Fibroblast of skin of scalp (primary cell): ENCODE measurements around the gene KRT39. TPM values are rescaled to one million over a fixed set of nuclear protein-coding genes. Genes with fewer than 3 reads are reported as not detected.
"Not testable (repeated sequence)": the region's sequence is repeated elsewhere in the genome, so short reads cannot be mapped to it uniquely, and the experiment has no call there.

Experiments used
- DNase-seq: peaks from one replicate; pipeline ENCODE4 v3.0.0-alpha.2; 2013
- polyA plus RNA-seq, 2 experiments: library from polyadenylated mRNA; unstranded; fragments of 120-200 nt; gene quantifications; one replicate each; pipeline ENCODE4 v1.2.1, GENCODE V29; 2013; ENCODE audit not compliant: insufficient read length in 2 of 2

Gene KRT39
- not detected for polyA plus RNA-seq (2013, experiment 1 of 2; ENCODE audit: insufficient read length)
- polyA plus RNA-seq (2013, experiment 2 of 2; ENCODE audit: insufficient read length), result 0.25 TPM

DNA sequence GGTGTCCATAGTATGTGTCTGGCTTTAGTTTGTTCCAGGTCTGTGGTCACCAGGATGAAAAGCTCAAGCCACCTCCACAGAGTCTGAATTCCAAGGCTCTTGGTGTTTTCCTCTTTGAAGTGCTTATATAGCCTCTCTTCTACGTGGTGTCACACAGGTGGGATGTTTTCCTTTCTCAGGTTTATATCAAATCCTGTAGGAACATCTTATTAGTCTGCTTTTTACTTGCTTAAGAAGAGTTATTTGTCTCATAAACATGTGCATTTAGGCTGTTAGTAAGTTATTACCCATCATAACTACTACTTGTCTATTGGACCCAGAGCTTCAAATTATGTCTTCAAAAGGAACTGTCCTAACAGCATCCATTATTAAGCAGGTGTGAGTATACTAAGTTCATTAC, at the start of gene KRT39:
Gene KRT39, minus strand, starts transcription at position 101 of the 400 bp plus-strand sequence. Its CDS starts 92 bp downstream, at position 9.
- no peak for DNase-seq

GRCh38 chr17:41015454-41015853, 48.7 kb upstream of the KRT39 start:
- no peak for DNase-seq

GRCh38 chr17:41013606-41014005, 46.9 kb upstream of the KRT39 start:
- DNase-seq, result peak; percentile 69

DNA sequence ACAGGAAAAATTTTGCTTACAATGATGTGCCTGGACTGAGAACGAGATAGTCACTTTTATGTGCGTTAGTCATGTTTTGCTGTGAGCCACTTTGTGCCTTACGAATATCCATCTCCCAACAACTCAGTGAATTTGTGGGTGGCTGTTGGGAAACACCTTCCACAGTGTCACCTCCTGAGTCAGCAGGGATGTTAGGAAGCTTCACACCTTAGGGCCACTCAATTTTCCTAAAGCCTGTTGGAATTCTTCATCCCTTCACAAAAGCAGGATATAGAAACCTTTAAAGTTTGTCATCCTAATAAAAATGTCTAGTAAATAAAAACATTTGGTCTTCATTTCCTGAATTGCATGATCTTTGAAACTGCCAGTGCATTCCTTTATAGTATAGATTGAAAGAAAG, 46.4 kb upstream of the KRT39 start:
- DNase-seq, result no peak

DNA sequence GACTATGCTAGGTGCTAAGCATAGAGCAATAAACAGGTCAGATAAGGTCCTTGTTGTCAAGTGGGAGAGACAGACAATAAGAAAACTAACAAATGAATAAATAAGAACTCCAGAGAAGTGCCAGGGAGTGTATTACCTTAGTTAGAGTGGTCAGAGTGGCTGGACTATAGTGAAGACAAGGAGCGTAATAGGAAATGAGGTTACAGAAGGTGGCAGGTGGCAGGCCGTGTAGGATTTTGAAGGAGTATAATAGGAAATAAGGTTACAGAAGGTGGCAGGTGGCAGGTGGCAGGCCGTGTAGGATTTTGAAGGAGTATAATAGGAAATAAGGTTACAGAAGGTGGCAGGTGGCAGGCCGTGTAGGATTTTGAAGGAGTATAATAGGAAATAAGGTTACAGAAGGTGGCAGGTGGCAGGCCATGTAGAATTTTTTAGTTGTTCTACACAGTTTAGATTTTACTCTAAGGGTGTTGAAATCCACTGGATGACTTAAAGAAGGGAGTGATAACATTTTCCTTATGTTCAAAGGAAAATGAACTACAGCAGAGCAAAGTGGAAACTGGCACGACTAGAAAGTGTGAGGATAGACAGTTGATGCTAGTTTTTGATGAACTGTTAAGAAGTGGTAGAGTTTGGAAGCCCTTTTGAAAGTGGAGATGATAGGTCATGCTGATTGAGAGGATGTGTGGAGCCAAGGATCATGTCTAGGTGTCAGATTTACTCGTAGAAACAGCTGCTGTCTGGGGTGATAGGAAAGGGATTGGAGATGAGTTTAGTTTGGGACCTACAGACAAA, 45.8 kb upstream of the KRT39 start:
- no peak for DNase-seq

DNA sequence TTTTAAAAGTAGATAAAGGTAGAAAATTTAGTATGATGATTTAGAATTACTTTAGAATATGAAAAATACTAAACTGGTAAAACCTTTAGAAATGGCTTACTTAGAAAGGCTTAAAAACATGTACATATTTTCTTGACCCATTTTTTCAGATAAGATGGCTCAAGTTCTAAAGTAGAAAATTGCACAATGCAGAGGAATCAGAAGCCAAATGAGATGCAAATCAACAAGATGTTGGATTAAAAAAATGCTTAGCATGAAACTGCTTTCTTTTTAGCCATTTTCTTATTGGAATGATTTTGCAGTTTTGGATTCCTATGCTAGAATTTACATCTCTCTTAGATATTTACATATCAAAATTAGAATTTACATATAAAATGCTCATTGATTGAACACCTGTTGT, 43.7 kb upstream of the KRT39 start:
- DNase-seq, result no peak

GRCh38 chr17:41009936-41010335, 43.2 kb upstream of the KRT39 start:
- no peak for DNase-seq

DNA sequence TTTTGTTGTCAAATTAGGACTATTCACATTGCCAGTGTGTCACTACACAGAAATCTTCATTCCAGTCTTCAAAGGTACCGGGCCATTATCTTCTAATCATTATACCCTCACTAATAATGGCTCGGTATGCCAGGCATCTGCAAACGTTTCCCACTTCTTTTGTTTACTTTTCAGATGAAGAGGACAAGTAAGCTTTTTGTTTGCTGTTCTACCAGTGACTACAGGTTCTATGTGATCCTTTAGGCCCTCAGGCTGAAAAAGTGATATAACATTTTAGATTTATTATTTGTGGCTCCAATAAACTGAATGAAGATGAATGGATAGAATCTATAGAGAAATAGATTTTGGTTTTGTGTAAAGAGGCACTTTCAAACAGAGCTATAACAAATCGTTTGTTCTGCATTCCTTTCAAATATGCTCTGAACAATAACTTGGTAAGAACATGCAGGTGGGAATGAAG, 42.6 kb upstream of the KRT39 start:
- no peak for DNase-seq

- DNase-seq, result no peak
Measured at GRCh38 chr17:41008811-41009210, 42.1 kb upstream of the KRT39 start, which contains the start of gene KRTAP3-1. Gene KRTAP3-1, minus strand, starts transcription at chr17:41009128. Its CDS starts 54 bp downstream, at chr17:41009074.

- no peak for DNase-seq
Measured at GRCh38 chr17:41004397-41004796, 37.6 kb upstream of the KRT39 start.

DNA sequence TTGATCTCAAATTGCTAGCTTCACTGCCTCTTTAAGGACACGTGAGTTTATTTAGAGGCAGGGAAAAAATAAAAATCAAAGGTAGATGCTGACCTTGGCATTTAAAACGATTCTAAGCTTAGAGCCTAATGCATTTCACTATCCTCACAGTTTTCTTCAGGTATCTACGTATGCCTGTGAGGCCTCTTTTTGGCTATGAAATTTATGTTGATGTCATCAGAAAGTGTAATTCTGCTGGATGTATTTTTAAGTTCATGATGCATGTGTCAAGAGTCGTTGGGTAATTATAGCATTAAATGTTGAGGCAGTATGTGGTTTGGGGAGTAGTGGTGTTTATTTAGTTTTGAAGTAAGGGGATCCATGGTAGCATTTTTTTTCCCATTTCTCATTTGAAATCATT, 37.2 kb upstream of the KRT39 start:
- DNase-seq, result no peak

- DNase-seq, result peak; percentile 35
Measured at GRCh38 chr17:41002814-41003213, 36.1 kb upstream of the KRT39 start.

DNA sequence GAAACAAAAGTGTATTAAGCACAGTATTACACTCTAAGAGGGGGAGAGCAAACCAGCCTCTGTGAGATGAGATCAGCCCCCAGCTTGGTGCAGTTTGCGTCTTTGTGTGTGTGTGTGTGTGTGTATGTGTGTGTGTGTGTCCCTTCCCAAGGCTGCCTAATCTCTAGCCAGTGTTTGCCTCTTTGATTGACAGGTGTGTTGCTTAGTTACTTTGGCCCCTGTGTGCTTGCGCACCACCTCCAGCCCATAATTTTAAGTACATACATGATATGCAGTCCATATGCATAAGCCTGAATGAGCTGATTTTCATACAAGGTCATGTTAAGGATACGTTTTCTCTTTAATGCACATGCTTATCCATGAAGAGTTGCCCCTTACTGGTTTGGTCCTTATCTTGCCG, 35.0 kb upstream of the KRT39 start:
- DNase-seq, result no peak

DNA sequence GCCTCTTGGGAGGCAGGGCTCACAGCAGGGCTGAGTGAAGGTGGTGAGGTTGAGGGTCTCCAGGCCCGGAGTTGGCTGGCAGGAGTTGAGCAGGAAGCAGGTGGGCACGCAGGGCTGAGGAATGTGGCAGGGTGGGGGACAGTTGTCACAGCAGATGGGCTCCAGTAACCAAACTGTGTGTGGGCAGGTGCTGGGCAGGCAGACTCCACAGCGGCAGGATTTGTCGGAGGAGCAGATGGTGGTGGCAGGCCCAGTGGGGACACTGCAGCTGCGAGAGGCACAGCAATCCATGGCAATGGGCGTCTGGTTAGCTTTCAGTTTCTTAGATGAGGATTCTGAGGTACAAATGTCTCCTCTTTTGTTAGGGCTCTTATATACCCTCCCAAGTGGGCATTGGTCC, 32.8 kb upstream of the KRT39 start, which contains the start of gene KRTAP3-2:
Gene KRTAP3-2, minus strand, starts transcription at position 344 of the 400 bp plus-strand sequence. Its CDS starts 53 bp downstream, at position 291.
- DNase-seq, result not testable (repeated sequence)

DNA sequence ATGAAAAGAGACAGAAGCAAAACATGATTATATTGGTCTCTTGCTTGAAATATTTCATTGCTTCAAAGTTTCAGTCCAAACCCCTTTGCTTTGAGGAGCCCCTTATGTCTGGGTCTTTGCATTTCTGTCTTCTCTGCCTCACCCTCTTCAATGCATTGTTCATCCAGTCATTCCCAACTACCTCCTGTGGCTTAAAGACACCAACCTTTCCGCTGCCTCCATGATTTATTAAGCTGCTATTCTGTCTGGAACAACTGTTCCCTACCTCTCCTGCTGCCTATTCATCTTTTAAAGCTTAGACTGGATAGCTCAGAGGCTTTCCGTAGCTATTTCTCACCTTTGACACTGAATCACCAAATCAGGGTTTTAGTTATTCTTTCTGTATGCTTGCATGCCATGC, 30.6 kb upstream of the KRT39 start:
- DNase-seq, result no peak

GRCh38 chr17:40996829-40997228, 30.1 kb upstream of the KRT39 start:
- no peak for DNase-seq

DNA sequence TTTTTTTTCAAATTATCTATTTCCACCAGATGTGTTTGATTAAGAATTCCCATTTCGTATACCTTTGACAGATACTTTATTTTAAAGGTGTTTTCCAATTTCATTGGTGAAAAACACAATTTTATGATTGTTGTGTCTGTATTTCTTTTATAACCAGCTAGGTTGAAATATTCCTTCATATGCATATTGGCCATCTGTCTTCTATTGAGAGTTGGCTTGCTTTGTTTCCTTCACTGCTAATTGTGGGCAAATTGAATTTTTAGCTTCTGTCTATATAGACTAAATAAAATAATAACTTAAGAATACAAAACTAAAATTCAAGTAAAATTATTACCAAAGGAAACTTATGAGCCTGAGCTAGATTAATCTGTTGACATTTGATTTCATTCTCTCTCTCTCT, 28.4 kb upstream of the KRT39 start:
- DNase-seq, result no peak

DNA sequence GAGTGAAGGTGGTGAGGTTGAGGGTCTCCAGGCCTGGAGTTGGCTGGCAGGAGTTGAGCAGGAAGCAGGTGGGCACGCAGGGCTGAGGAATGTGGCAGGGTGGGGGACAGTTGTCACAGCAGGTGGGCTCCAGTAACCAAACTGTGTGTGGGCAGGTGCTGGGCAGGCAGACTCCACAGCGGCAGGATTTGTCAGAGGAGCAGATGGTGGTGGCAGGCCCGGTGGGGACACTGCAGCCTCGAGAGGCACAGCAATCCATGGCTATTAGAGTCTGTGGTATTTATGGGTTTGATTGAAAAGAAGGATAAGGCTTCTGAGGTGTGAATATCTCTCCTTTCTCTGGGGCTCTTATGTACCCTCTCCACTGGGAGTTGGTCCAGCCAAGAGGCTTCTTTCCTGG, 27.1 kb upstream of the KRT39 start, which contains the start of gene KRTAP3-3:
Gene KRTAP3-3, minus strand, starts transcription at position 326 of the 400 bp plus-strand sequence. Its CDS starts 67 bp downstream, at position 259.
- no peak for DNase-seq

DNA sequence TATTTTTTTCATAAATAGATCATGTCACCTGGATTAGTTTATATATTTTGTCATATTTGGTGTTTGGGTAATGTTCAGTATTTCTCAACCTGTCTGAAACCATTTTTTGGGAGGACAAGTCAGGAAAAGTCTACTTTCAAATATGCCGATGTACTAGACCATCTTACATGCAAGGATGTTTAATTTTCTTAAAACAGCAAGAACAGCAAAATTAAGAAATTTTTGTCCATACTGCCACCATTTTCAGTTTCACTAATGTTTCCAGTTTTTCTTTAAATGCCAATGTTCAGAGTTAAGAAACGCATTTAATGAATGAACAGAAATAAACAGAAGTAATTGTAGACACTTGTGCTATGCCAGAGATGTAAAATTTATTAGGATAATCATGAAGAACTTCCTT, 26.3 kb upstream of the KRT39 start:
- DNase-seq, result no peak

DNA sequence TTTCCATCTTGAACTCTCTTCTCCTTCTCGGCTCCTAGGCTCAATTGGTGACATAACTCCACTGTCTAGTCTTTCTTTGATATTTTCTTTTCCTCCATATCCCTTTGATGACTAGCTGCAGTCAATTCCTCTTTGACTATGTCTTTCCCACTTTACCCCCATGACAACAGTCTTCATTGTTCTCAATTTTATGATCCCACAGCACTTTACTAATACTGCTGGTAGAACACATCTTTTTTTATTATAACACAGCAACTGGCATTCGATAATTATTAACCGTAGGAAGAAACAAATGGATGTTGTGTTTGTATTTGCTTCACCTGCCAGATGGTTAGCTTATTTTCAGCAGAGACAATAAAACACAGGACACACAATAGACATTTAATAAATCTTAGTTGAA, 25.9 kb upstream of the KRT39 start:
- DNase-seq, result no peak

DNA sequence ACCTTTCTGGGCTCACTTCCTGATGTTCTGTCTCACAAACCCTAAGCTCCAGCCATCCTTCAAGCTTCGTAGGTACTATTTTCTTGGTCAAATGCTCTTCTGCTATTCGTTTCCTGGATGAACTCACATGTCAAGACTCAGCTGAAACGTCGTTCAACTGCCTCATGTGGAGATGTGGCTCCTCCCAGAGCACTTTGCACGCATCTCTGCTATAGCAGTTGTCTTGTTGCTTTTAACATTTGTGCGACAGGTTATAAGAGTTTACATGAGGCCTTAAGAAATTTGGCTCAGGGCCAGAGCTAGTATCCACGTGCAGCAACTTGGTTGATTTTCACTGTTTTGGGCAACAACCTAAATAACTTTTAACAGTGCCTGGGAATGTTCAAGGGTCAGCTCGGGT, 20.2 kb upstream of the KRT39 start:
- no peak for DNase-seq

- DNase-seq, result no peak
Measured at GRCh38 chr17:40984226-40984625, 17.5 kb upstream of the KRT39 start, which contains the start of gene KRT40. Gene KRT40, minus strand, starts transcription at chr17:40984326. Its CDS starts 53 bp downstream, at chr17:40984273.

DNA sequence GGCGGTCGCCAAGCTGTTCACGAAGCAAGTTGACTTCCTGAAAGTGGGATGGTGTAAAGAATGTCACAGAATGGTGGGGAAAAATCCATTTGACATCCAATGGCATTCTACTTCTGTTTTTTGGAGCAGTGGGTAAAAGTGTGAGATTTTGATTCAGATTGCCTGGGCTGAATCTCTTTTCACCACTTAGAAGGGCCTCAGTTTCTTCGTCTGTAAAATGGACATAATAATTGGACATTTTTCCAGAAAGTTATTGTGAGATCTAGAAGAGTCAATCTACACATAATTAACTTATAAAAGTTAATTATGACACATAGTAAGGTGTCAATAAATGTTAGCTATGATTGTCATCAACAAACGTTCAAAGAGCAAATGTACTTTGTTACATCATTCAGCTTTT, 14.4 kb upstream of the KRT39 start:
- DNase-seq, result no peak

DNA sequence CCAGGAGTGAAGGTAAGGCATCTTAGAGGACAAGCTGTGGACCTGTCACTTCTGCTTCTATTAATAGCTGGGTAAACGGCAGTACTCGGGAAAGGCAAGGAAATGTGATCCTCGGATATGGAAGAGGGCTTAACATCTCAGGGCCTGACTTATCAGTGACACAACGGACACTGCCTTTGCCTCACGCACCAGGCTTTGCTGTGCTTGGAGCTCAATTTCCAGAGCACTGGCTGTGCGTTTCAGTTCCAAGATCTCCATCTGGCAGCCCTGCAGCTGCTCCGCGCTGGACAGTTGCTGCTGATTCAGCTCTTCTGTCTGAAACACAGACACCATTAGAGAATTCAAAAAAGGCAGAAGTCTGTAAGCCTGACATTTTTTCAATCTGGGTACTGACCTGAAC, 13.8 kb upstream of the KRT39 start:
- DNase-seq, result peak; percentile 39
